GM19025 (cell line): ENCODE results near the gene U2AF1L4.

ENCODE experiments used
- ATAC-seq: cut with Tn5 transposase; IDR thresholded peaks from one replicate; pipeline ENCODE4 v1.9.1; 2021; ENCODE audit warnings: mild to moderate bottlenecking, low read depth, moderate library complexity; ENCODE audit not compliant: unreplicated experiment

Gene U2AF1L4

GRCh38 chr19:35743640-35744429, 1.4 kb downstream of the U2AF1L4 start:
- ATAC-seq, result no peak

- no peak for ATAC-seq
Observed at GRCh38 chr19:35742121-35742724, 3.0 kb downstream of the U2AF1L4 start, which contains the start of gene IGFLR1. IGFLR1 (minus strand) TSS chr19:35742452; CDS start chr19:35741180, 1,272 bp downstream.

- ATAC-seq, result no peak
Observed at GRCh38 chr19:35741203-35741515, 4.1 kb downstream of the U2AF1L4 start.

GRCh38 chr19:35740423-35741202, 4.6 kb downstream of the U2AF1L4 start:
- peak; percentile 63 for ATAC-seq

- peak; percentile 20 for ATAC-seq
Observed at GRCh38 chr19:35740108-35740422, 5.2 kb downstream of the U2AF1L4 start.

GRCh38 chr19:35739275-35740107, 5.7 kb downstream of the U2AF1L4 start:
- ATAC-seq, result no peak

GRCh38 chr19:35738887-35739229, 6.4 kb downstream of the U2AF1L4 start:
- no peak for ATAC-seq

- ATAC-seq, result no peak
Observed at GRCh38 chr19:35738021-35738886, 7.0 kb downstream of the U2AF1L4 start.

GRCh38 chr19:35736913-35737886, 8.0 kb downstream of the U2AF1L4 start:
- ATAC-seq, result no peak

- no peak for ATAC-seq
Observed at GRCh38 chr19:35734889-35735288, 10.3 kb downstream of the U2AF1L4 start.

- ATAC-seq, result no peak
Observed at GRCh38 chr19:35734273-35734672, 10.9 kb downstream of the U2AF1L4 start.

- ATAC-seq, result no peak
Observed at GRCh38 chr19:35733180-35734125, 11.8 kb downstream of the U2AF1L4 start.

GRCh38 chr19:35732540-35733179, 12.6 kb downstream of the U2AF1L4 start:
- ATAC-seq, result no peak

GRCh38 chr19:35731779-35732405, 13.3 kb downstream of the U2AF1L4 start:
- no peak for ATAC-seq

GRCh38 chr19:35731353-35731752, 13.9 kb downstream of the U2AF1L4 start:
- no peak for ATAC-seq

GRCh38 chr19:35730326-35730725, 14.9 kb downstream of the U2AF1L4 start:
- no peak for ATAC-seq

- no peak for ATAC-seq
Observed at GRCh38 chr19:35729763-35730162, 15.5 kb downstream of the U2AF1L4 start.
